ENCODE data around the gene INCA1.

DNA sequence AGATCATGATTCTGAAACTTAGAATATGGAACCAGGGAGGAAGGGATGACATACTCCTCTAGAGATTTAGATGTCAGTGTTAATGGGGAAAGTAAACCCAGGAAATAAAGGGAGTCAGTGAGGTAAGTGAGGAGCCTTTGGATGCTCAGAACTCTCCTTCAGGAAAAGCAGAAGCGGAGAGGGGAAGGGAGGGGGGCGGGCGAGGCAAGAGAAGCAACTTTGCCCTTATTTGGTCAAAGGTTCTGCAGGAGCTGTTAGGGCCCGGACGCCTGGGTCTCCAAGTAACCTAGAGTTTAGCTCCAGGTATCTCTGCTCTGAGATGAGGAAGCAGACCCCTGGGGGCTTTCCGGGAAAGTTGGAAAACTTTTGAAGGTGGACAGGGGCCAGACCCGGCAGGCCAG is 50.3 kb downstream of the INCA1 start:
- TF ChIP-seq, protein P1, sequence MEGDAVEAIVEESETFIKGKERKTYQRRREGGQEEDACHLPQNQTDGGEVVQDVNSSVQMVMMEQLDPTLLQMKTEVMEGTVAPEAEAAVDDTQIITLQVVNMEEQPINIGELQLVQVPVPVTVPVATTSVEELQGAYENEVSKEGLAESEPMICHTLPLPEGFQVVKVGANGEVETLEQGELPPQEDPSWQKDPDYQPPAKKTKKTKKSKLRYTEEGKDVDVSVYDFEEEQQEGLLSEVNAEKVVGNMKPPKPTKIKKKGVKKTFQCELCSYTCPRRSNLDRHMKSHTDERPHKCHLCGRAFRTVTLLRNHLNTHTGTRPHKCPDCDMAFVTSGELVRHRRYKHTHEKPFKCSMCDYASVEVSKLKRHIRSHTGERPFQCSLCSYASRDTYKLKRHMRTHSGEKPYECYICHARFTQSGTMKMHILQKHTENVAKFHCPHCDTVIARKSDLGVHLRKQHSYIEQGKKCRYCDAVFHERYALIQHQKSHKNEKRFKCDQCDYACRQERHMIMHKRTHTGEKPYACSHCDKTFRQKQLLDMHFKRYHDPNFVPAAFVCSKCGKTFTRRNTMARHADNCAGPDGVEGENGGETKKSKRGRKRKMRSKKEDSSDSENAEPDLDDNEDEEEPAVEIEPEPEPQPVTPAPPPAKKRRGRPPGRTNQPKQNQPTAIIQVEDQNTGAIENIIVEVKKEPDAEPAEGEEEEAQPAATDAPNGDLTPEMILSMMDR (IDR thresholded peaks at IDR 0.05; ENCODE audit: extremely low read depth in 1 of 2, insufficient read depth in 1 of 2, low read depth in 1 of 2, low read length in 2 of 2), result no peak
- TF ChIP-seq POLR2A (IDR thresholded peaks at IDR 0.05; ENCODE audit: low read depth, low read length) (no peak), MYC (IDR thresholded peaks at IDR 0.05; ENCODE audit: low read depth, low read length) (no peak), JUN (IDR thresholded peaks at IDR 0.05; ENCODE audit: borderline replicate concordance, insufficient read depth, insufficient read length, low read depth) (no peak), GATA2 (IDR thresholded peaks at IDR 0.05; ENCODE audit: insufficient read depth, insufficient read length, low read depth, low read length) (no peak), POLR2AphosphoS5 (IDR thresholded peaks at IDR 0.05; ENCODE audit: insufficient read depth, low read depth, low read length) (peak; percentile 26), EZH2 (IDR thresholded peaks at IDR 0.05; ENCODE audit: borderline replicate concordance, low read depth, low read length, severe bottlenecking) (no peak)
- TF ChIP-seq, protein P2, sequence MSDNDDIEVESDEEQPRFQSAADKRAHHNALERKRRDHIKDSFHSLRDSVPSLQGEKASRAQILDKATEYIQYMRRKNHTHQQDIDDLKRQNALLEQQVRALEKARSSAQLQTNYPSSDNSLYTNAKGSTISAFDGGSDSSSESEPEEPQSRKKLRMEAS (IDR thresholded peaks at IDR 0.05; ENCODE audit: insufficient read depth, insufficient read length), result no peak
